A673 (cell line): ENCODE results near the gene RSRP1. TPM values are rescaled to one million over a fixed set of nuclear protein-coding genes. Genes with fewer than 3 reads are reported as not detected.

Experiments used
- BruUV-seq: library from RNA; stranded (reverse); fragments of 400-500 nt; replicated peaks from 2 replicates; lab custom pipeline; 2021; lab: Mats Ljungman, UMichigan
- CTCF ChIA-PET: fragments of 300-600 bp; sonication (Branson Sonifier 250); formaldehyde crosslinking; loops from one replicate; lab custom pipeline; 2022; ENCODE audit warnings: antibody characterized with exemption; lab: Charles Lee
- POLR2A ChIA-PET: fragments of 300-600 bp; sonication (Branson Sonifier 250); formaldehyde crosslinking; loops from one replicate; lab custom pipeline; 2022; ENCODE audit warnings: antibody characterized with exemption; ENCODE audit not compliant: low non-redundant PET; lab: Charles Lee
- DNase-seq: peaks from one replicate; pipeline ENCODE4 v3.0.0-alpha.2; 2015; ENCODE audit warnings: low spot score
- H3K27ac ChIP-seq: fragments of 200-600 bp; sonication (generic); 2 replicates; pipeline ENCODE4 v1.5.1; 2016; ENCODE audit warnings: mixed run types, low read depth, mild to moderate bottlenecking, mixed read lengths, antibody characterized with exemption, low read length; ENCODE audit not compliant: poor library complexity, severe bottlenecking
- H3K27me3 ChIP-seq: fragments of 200-600 bp; sonication (generic); replicated peaks from 2 replicates; pipeline ENCODE4 v1.6.1; 2017; ENCODE audit warnings: mixed run types, low read depth, mild to moderate bottlenecking, mixed read lengths, antibody characterized with exemption, low read length; ENCODE audit not compliant: insufficient read depth, poor library complexity
- H3K36me3 ChIP-seq: fragments of 200-600 bp; sonication (generic); 2 replicates; pipeline ENCODE4 v1.6.1; 2016; ENCODE audit warnings: mixed run types, mild to moderate bottlenecking, mixed read lengths, antibody characterized with exemption, low read length; ENCODE audit not compliant: insufficient read depth, poor library complexity, severe bottlenecking
- H3K4me1 ChIP-seq: fragments of 200-600 bp; sonication (generic); 2 replicates; pipeline ENCODE4 v1.6.1; 2017; ENCODE audit warnings: mixed run types, mild to moderate bottlenecking, mixed read lengths, antibody characterized with exemption, low read length; ENCODE audit not compliant: insufficient read depth, poor library complexity, severe bottlenecking
- H3K4me3 ChIP-seq: fragments of 200-600 bp; sonication (generic); 2 replicates; pipeline ENCODE4 v1.5.1; 2016; ENCODE audit warnings: low read depth, mixed run types, mild to moderate bottlenecking, mixed read lengths, low read length; ENCODE audit not compliant: poor library complexity, severe bottlenecking
- H3K9me3 ChIP-seq: fragments of 200-600 bp; sonication (generic); 2 replicates; pipeline ENCODE4 v1.6.1; 2016; ENCODE audit warnings: mixed run types, low read depth, mild to moderate bottlenecking, mixed read lengths, antibody characterized with exemption, low read length; ENCODE audit not compliant: poor library complexity, severe bottlenecking
- CTCF ChIP-seq: fragments of 300-800, 200-600 bp; sonication (generic); conservative IDR thresholded peaks from 2 replicates; pipeline ENCODE4 v1.5.1; 2017; ENCODE audit warnings: low read depth, mild to moderate bottlenecking, antibody characterized with exemption, low read length, moderate library complexity, mixed read lengths
- EZH2 ChIP-seq: fragments of 200-600 bp; sonication (generic); IDR thresholded peaks from 2 replicates; pipeline ENCODE4 v1.6.1; 2017; ENCODE audit warnings: borderline replicate concordance, low read depth, mild to moderate bottlenecking, mixed read lengths, antibody characterized with exemption, low read length; ENCODE audit not compliant: poor library complexity, severe bottlenecking
- intact Hi-C: fragments of 100-400 bp; cut with micrococcal nuclease; formaldehyde crosslinking; loops from one replicate; pipeline ENCODE4 v1.10.0; 2022; ENCODE audit not compliant: unreplicated experiment
- total RNA-seq: library from RNA; stranded (reverse); gene quantifications from 2 replicates; pipeline ENCODE4 v1.2.3, GENCODE V29; 2021

RSRP1 gene
- total RNA-seq, 1 experiment from 2014 or later: 65.3 TPM

GRCh38 chr1:25245809-25246599 lies 1.2 kb downstream of the RSRP1 start:
- peaks cover 42% of the 10 kb centered on the region for H3K36me3 ChIP-seq
- no TSS peak for BruUV-seq
- POLR2A ChIA-PET: interaction anchor here (0.6 kb wide), 1 partner anchor 302 kb away, joined by 3 read pairs; no protein-coding TSS in a partner anchor
- TF ChIP-seq EZH2 (no peak), CTCF (no peak)
- no peaks in the 10 kb centered on the region for H3K9me3 ChIP-seq
- H3K4me3 ChIP-seq: peak overlapping the region; percentile 83
- intact Hi-C loops: no loop called here
- CTCF ChIA-PET: no interaction called here
- no peaks in the 10 kb centered on the region for H3K27me3 ChIP-seq
- H3K4me1 ChIP-seq: peaks cover 20% of the 10 kb centered on the region
- DNase-seq: peak; percentile 33
- peak overlapping the region; percentile 98 for H3K27ac ChIP-seq

- no peak overlapping the region for H3K27ac ChIP-seq
- peaks cover 24% of the 10 kb centered on the region for H3K4me1 ChIP-seq
- H3K36me3 ChIP-seq: peaks cover 42% of the 10 kb centered on the region
- intact Hi-C loops: no loop called here
- H3K27me3 ChIP-seq: no peaks in the 10 kb centered on the region
- BruUV-seq: no TSS peak
- POLR2A ChIA-PET: no interaction called here
- H3K9me3 ChIP-seq: no peaks in the 10 kb centered on the region
- peak overlapping the region; percentile 83 for H3K4me3 ChIP-seq
- TF ChIP-seq EZH2: no peak
- TF ChIP-seq CTCF: no peak
- DNase-seq: no peak
- CTCF ChIA-PET: no interaction called here
These were observed 1.9 kb downstream of the RSRP1 start for GRCh38 chr1:25245393-25245792.

- intact Hi-C loops: no loop called here
- peaks cover 27% of the 10 kb centered on the region for H3K4me1 ChIP-seq
- no peak for TF ChIP-seq CTCF
- TF ChIP-seq EZH2: no peak
- TSS peak; percentile 0 for BruUV-seq
- no peak overlapping the region for H3K27ac ChIP-seq
- no peaks in the 10 kb centered on the region for H3K9me3 ChIP-seq
- no peaks in the 10 kb centered on the region for H3K27me3 ChIP-seq
- H3K4me3 ChIP-seq: no peak overlapping the region
- peak; percentile 55 for DNase-seq
- peaks cover 42% of the 10 kb centered on the region for H3K36me3 ChIP-seq
- CTCF ChIA-PET: no interaction called here
- POLR2A ChIA-PET: no interaction called here
These were observed 3.3 kb downstream of the RSRP1 start for GRCh38 chr1:25243907-25244306.
